HG03139 (cell line): ENCODE measurements around the gene MCCD1.

Experiments used
- ATAC-seq: cut with Tn5 transposase; IDR thresholded peaks from one replicate; pipeline ENCODE4 v1.9.1; 2021; ENCODE audit not compliant: unreplicated experiment

MCCD1 gene

GRCh38 chr6:31510007-31510406 lies 18.8 kb upstream of the MCCD1 start:
- ATAC-seq: no peak

GRCh38 chr6:31513456-31514165 lies 15.2 kb upstream of the MCCD1 start:
- no peak for ATAC-seq

- no peak for ATAC-seq
Measured at GRCh38 chr6:31521835-31522234, 6.9 kb upstream of the MCCD1 start.

GRCh38 chr6:31525553-31525931 lies 3.2 kb upstream of the MCCD1 start:
- no peak for ATAC-seq

GRCh38 chr6:31525932-31526591 lies 2.7 kb upstream of the MCCD1 start:
- no peak for ATAC-seq

- ATAC-seq: no peak
Measured at GRCh38 chr6:31528307-31528777, 420 bp upstream of the MCCD1 start.

- no peak for ATAC-seq
Measured at GRCh38 chr6:31529329-31530150, 778 bp downstream of the MCCD1 start.

- no peak for ATAC-seq
Measured at GRCh38 chr6:31530659-31531058, 1.9 kb downstream of the MCCD1 start.

GRCh38 chr6:31531162-31531561 lies 2.4 kb downstream of the MCCD1 start:
- no peak for ATAC-seq

- no peak for ATAC-seq
Measured at GRCh38 chr6:31531771-31532643, 3.2 kb downstream of the MCCD1 start.

GRCh38 chr6:31532644-31533454 lies 4.1 kb downstream of the MCCD1 start:
- ATAC-seq: no peak

GRCh38 chr6:31533455-31533841 lies 4.7 kb downstream of the MCCD1 start:
- ATAC-seq: no peak

- no peak for ATAC-seq
Measured at GRCh38 chr6:31534011-31534410, 5.2 kb downstream of the MCCD1 start.

GRCh38 chr6:31534521-31535040 lies 5.8 kb downstream of the MCCD1 start:
- ATAC-seq: no peak

- ATAC-seq: no peak
Measured at GRCh38 chr6:31535538-31536324, 7.0 kb downstream of the MCCD1 start.

GRCh38 chr6:31538805-31539400 lies 10.1 kb downstream of the MCCD1 start:
- ATAC-seq: no peak

GRCh38 chr6:31540640-31541039 lies 11.9 kb downstream of the MCCD1 start:
- no peak for ATAC-seq

- ATAC-seq: peak; percentile 6
Measured at GRCh38 chr6:31541059-31541657, 12.4 kb downstream of the MCCD1 start.
